Upper lobe of right lung (tissue), 1 donor: ENCODE measurements around the gene TMTC1. TPM values are rescaled to one million over a fixed set of nuclear protein-coding genes. Genes with fewer than 3 reads are reported as not detected.

ENCODE experiments used
- ATAC-seq: fragments of 200-7000 bp; cut with Tn5 transposase; one replicate; pipeline ENCODE4 v1.9.1; 2020; ENCODE audit warnings: mild to moderate bottlenecking, moderate library complexity
- DNase-seq: peaks from one replicate; pipeline ENCODE4 v3.0.0-alpha.2; 2020
- H3K27ac ChIP-seq: fragments of 200-600 bp; one replicate; pipeline ENCODE4 v1.8.0; 2022
- H3K27me3 ChIP-seq: fragments of 200-600 bp; one replicate; pipeline ENCODE4 v1.8.0; 2022; ENCODE audit warnings: mild to moderate bottlenecking
- H3K36me3 ChIP-seq: fragments of 200-600 bp; one replicate; pipeline ENCODE4 v1.8.0; 2022
- H3K4me1 ChIP-seq: fragments of 200-600 bp; one replicate; pipeline ENCODE4 v1.8.0; 2022
- H3K4me3 ChIP-seq: fragments of 200-600 bp; one replicate; pipeline ENCODE4 v1.8.0; 2022; ENCODE audit warnings: mild to moderate bottlenecking
- H3K9me3 ChIP-seq: fragments of 200-600 bp; one replicate; pipeline ENCODE4 v1.8.0; 2022
- intact Hi-C: fragments of 100-400 bp; cut with DNase I; formaldehyde crosslinking; loops from one replicate; pipeline ENCODE4 v1.11.0; 2022
- total RNA-seq: library from RNA; stranded (reverse); fragmentation: NEBNext Ultra II Directional; extraction: Animal tissue kit (Norgen Biotek cat#: 25700); gene quantifications from one replicate; pipeline ENCODE4 v1.2.1, GENCODE V29; 2021
- TF ChIP-seq, protein P1 (sequence below): fragments of 200-600 bp; IDR thresholded peaks from one replicate; pipeline ENCODE4 v1.8.0; 2022; ENCODE audit warnings: antibody characterized with exemption
- donor health status: DM: no; HTN: yes; CAD: no; lungs with severe emphysema.

The TMTC1 gene
- total RNA-seq, 1 donor from 2014 or later: 37.4 TPM

DNA sequence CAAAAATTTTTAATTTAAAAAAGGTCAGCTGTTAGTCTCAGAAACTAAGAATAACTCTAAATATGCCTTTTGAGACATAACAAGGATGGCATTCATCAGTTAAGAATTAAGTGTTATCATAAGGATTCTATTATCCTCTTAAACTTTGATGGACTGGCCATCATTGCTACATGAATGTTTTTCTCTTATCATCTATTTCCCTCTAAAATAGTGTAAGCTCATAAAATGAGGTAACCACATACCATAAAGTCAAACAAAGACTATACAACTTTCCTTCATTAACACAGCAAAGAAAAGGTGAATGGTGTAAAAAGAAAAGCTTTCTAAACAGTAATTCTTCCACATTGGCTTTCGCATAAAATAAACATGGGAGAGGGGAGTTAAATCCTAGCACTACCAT is 41.1 kb downstream of the TMTC1 start:
- intact Hi-C loops: no loop called here
- no peaks in the 10 kb centered on the region for H3K36me3 ChIP-seq
- H3K9me3 ChIP-seq: no peaks in the 10 kb centered on the region
- H3K27ac ChIP-seq: no peak overlapping the region
- no peak for ATAC-seq
- TF ChIP-seq, protein P1, sequence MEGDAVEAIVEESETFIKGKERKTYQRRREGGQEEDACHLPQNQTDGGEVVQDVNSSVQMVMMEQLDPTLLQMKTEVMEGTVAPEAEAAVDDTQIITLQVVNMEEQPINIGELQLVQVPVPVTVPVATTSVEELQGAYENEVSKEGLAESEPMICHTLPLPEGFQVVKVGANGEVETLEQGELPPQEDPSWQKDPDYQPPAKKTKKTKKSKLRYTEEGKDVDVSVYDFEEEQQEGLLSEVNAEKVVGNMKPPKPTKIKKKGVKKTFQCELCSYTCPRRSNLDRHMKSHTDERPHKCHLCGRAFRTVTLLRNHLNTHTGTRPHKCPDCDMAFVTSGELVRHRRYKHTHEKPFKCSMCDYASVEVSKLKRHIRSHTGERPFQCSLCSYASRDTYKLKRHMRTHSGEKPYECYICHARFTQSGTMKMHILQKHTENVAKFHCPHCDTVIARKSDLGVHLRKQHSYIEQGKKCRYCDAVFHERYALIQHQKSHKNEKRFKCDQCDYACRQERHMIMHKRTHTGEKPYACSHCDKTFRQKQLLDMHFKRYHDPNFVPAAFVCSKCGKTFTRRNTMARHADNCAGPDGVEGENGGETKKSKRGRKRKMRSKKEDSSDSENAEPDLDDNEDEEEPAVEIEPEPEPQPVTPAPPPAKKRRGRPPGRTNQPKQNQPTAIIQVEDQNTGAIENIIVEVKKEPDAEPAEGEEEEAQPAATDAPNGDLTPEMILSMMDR: no peak
- H3K4me3 ChIP-seq: no peak overlapping the region
- no peaks in the 10 kb centered on the region for H3K27me3 ChIP-seq
- H3K4me1 ChIP-seq: no peaks in the 10 kb centered on the region
- DNase-seq: no peak

DNA sequence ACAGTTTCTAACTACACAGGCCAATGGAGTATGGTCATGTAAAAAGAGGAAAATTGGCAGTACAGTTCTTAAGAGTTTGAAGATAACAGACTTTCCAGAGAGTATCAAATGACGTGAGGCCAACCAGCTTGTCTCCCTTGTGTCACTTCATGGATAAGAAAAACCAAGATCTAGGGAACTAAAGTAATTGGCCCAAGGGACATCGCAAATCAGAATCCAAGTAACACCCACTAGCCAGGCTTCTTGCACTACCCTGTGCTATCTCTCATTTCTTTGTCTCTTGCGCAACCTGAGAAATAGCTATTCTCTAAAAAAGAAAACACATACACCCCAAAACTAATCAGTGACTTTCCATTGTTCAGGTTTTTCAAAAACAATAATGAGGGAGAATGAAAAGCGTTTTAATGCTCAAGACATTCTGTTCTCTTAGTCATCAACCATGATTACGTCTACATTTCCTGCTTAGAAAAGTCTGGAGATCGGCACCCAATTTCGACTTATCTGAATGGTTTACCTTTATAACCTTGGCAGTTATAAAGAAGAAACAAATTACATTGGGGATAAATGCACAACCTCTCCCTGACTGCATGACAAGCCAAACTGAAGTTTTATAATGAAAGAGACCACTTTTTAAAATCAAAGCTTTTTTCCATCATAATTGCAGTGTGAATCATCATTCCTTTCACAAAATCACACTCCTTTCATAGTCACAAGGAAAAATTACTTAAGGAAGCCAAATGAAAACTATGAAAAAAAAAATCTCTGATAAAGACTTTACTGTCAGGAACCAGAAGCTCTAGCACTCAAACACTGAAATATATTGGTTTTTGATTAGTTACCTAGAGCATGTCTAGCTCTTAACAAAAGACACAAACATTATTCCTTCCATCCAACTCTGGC is 42.1 kb downstream of the TMTC1 start:
- DNase-seq (no peak), ATAC-seq (no peak)
- Histone ChIP-seq H3K27me3 (no peaks in the 10 kb centered on the region), H3K36me3 (no peaks in the 10 kb centered on the region), H3K9me3 (no peaks in the 10 kb centered on the region), H3K27ac (peak overlapping the region; percentile 55), H3K4me3 (no peak overlapping the region), H3K4me1 (no peaks in the 10 kb centered on the region)
- TF ChIP-seq, protein P1: no peak
- intact Hi-C loops: no loop called here

DNA sequence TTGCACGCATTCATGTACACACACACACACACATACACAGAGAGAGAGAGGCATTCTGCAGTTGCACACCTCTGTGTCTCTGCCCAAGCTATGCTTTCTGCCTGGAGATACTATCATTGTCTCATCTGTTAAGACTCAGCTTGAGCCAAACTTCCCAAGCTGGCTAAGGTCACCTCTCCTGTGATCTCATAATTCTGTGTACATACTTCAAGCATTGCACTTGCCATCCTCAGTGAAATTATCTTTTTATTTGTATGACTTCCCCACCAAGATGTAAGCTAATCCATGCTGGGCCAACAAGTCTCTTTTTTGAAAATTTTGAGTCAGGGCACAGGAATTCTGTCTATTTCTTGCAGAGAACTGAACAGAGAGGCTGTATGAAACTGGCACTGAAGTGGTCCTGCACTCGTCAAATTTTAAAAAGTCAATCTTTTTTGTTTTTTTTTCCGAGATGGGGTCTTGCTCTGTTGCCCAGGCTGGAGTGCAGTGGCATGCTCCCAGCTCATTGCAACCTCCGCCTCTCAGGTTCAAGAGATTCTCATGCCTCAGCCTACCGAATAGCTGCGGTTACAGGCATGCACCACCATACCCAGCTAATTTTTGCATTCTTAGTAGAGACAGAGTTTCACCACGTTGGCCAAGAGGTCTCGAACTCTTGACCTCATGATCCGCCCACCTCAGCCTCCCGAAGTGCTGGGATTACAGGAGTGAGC is 44.3 kb downstream of the TMTC1 start:
- Histone ChIP-seq H3K27me3 (no peaks in the 10 kb centered on the region), H3K36me3 (no peaks in the 10 kb centered on the region), H3K9me3 (no peaks in the 10 kb centered on the region), H3K27ac (no peak overlapping the region), H3K4me3 (no peak overlapping the region), H3K4me1 (no peaks in the 10 kb centered on the region)
- intact Hi-C loops: no loop called here
- ATAC-seq: no peak
- DNase-seq: no peak
- TF ChIP-seq, protein P1: no peak

DNA sequence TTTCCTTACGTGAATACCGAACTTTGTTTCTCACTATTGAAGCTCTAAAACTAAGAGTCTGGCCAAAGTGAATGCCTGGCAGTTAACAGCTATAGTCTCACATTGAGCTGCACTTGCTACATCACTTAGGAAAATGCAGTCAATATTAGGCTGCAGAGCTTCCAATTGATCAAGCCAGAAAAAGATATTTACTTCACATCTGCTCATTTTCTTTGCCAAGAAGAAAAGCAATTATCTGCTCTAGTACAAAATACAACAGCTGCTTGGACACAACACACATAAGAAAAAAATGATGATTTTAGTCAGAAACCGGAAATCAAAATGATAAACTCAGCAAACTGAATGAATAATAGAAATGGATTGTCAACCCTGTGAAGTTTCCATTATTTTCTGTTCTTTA is 45.4 kb downstream of the TMTC1 start:
- H3K27me3 ChIP-seq: no peaks in the 10 kb centered on the region
- no peaks in the 10 kb centered on the region for H3K9me3 ChIP-seq
- TF ChIP-seq, protein P1: no peak
- no peak overlapping the region for H3K4me3 ChIP-seq
- no peaks in the 10 kb centered on the region for H3K4me1 ChIP-seq
- ATAC-seq: no peak
- no peak overlapping the region for H3K27ac ChIP-seq
- intact Hi-C loops: no loop called here
- H3K36me3 ChIP-seq: no peaks in the 10 kb centered on the region
- no peak for DNase-seq

DNA sequence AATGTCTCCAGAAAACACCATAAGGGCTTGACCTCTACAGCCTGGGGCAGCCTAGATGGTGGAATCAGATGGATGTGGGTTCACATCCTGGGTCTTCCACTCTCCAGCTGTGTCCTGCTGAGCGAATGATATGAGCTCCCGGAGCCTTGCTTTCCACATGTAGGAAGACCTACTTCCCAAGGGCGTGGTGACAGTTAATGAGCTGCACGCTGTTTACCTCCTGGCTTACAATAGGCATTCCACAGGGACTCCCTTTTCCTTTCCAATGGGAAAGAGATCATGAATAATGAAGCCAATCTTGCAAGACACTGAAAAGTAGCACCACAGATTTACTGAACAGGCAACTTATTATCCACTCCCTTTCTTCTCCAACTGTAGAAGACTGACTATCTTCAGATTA is 46.1 kb downstream of the TMTC1 start:
- intact Hi-C loops: no loop called here
- Histone ChIP-seq H3K27ac (no peak overlapping the region), H3K27me3 (no peaks in the 10 kb centered on the region), H3K36me3 (no peaks in the 10 kb centered on the region), H3K9me3 (no peaks in the 10 kb centered on the region), H3K4me1 (no peaks in the 10 kb centered on the region), H3K4me3 (no peak overlapping the region)
- ATAC-seq: no peak
- TF ChIP-seq, protein P1: no peak
- DNase-seq: no peak
